NCI-H1436 (cell line): ENCODE measurements around the gene UXS1.

Source experiments
- DNase-seq: peaks from one replicate; lab custom pipeline; 2025; lab: John Stamatoyannopoulos, UW

UXS1 gene

DNA sequence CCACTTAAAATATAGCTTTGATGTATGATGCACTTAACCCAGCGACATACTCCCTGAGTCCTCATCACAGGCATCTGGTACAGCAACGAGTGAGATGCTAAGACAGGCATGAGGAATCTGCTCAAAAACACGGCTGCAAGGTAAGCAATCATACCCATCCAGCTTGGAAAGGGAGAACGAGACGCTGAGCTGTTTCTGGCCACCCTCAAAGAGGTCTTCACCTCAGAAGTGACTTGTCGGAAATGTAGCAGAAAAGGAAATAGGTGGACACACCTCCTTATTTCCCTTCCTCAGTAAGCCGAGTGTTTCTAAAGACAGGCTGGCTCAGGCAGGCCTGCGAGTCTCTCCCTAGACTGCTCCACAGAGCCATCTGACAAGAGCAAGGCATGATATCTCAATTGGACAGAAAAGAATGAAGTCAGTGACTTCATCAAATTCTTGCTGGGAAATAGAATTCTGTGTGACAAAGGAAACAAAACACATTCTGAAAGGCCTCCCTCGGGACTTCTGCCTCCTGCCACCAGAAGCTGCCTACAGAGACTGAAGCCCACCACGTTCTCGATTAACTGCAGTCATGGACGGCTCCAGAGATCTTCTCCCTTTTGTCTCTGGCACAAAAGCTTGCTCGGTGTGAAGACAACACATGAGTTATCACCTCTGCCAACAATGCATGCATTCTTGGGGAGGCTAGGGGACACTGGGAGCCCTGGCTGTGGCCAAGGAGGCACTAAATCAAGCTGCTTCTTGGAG is 84.3 kb downstream of the UXS1 start:
- DNase-seq, result no peak

DNA sequence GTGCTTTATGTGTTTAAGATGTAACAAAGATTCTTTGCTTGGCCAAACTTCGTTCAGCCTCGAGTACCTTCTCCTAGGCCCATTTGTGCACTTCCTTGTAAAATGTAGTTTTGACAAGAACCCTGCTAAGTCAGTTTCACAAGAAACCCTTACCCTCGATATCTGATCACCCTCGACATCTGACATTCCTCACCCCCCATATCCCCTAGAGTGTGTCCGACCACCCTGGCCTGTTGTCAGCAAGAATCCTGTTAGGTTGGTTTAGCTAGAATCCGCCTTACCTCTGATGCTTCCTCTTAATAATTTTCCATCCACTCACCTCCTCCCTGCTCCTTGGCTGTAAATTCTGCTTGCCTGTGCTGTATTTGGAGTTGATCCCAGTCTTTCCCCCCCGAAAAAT is 85.3 kb downstream of the UXS1 start:
- DNase-seq, result no peak

DNA sequence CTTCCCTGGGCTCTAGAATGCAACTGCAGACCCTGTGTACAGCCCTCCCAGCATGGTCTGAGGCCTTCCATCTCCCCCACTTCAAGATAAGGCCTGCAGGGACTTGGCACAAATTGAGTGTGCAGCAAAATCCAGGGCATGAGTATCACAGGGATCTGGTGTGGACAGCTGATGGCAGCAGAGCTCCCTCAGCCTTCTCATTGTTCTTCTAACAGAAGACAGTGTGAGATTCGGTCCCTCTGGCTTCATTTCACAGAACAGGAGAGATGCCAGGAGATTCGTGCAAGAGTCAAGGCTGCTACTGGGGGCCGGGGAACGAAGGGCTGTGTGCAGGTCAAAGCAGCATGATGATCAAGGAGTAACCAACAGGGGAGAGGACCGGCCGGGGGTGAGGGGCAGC is 85.8 kb downstream of the UXS1 start:
- DNase-seq, result no peak

DNA sequence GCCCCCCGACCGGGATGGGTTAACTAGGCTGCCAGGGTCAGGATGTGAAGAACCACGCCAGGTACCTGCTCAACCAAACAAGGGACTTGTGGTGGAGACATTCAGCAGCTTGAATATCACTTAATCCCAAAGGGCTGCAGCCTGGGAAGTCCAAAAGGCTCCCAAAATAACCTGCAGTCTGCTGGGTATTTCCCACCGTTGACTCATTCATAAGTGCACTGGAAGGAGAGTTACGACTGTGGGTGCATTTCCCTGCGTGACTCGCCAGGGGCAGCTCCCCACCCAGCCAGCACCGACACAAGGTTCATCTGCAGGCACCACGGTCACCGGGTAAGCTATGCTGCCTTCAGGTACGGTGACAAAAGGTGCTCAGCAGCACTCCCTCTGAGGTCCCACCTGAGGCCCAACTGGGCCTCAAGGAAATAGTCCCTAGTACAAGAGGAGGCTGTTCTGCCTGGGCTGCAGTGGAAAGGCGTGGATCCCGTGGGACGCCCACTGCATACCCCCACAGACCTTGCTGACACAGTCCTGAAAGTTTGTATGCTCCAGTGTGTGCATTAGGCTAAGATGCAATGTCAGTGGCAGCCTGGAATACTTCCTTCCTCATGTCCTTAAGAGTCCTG is 86.5 kb downstream of the UXS1 start:
- no peak for DNase-seq

DNA sequence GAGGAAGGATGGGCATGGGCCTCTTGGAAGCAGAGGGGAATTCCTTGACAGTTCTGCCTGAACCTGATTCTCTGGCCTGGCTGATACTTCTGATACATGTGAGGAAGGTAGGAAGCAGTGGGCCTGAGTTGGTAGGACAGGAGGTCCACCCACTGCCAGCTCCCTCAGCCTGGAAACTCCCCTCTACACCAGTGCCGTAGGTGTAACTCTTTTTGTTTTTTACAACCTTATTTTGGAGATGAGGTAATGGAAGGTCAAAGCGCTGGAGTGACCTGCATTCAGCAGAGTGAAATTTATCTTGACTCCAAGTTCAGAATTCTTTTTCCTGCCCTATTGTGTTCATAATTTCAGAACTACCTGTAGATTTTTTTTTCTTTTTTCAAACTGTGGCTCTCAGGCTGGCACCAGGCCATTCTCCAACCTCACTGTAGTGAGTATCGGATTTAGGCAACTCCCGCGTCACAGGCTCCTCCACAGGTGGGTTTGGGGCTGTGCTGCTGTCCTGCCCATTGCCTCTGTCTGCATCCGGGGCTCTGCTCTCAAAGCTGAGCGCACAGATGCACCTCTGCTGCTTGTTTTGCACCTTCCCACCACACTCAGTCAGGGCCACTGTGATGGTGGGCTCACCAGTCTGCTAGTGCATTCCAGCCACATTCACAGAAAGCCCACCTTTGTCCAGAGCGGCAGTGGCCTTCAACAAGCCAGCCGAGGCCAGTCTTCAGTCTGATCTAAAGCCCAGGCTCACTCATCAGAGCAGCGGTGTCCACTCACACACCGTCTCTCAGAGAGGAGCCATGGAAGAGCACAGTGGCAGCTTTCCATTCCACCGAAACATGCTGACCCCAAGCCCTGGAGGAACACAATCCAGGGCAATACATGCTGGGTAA is 87.2 kb downstream of the UXS1 start:
- no peak for DNase-seq

DNA sequence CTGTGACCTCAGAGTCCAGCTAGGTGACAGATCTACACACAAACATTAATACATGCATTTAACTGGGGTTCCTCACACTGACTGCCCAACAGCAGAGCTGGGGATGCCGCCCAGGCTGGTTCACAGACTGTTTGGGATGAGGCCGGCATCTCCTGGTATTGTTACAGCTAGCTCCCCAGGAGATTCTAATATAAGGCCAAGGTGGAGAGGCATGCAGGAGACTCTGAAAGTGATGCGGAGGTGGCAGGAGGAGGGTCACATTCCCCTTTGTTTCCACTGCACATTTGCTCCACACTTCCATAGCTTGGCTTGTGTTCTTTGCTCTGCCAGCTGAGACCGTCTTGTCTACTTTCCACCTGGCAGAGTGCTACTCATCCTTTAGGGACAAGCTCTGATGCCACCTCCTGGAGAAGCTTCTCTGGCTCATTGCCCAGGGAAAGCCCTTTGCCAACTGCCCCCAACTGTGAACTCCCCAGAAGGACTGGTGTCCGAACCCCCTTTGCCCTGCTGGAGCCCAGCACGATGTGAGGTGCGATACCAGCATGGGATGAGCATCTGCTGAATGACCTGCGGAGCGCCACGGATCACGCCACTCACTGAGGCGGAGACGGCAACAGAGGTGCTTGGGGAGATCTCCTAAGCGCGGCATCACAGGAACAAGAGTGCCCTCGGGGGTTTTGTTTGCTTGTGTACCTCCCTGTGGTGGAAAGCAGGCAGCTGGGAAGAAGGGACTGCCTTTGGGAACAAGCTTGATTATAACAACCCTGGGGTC is 88.8 kb downstream of the UXS1 start:
- no peak for DNase-seq

DNA sequence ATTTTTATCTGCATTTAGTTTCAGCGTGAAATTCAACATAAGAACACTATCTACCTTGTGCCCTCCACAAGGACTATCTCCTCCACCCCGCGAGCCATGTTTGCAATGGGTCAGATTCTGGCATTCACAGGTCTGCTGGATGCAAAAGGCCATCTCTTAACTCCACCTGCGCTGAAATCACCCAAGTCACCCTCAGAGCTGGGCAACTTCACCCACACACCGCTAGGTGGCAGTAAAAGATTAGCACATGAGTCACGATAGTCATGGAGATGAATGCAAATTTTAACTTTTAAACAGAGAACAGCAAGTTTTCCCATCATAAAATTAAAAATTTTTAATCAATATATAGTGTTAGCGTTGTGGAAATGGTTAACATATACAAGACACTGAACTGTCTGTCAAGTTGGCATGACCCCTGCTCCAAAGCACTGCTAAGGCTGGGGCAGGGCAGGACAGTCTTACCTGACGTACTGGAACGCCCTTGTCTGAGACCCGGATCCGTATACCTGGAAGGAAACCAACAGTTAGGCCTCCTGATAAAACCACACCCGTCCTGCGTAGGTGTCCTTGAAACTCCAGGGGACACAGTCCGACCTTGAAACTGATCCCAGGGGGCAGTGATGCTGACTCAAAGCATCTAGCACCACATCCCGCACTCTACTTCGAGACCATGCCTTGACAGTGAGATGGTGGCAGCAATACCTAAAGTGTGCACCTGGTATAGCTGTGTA is 89.6 kb downstream of the UXS1 start:
- peak; percentile 58 for DNase-seq

DNA sequence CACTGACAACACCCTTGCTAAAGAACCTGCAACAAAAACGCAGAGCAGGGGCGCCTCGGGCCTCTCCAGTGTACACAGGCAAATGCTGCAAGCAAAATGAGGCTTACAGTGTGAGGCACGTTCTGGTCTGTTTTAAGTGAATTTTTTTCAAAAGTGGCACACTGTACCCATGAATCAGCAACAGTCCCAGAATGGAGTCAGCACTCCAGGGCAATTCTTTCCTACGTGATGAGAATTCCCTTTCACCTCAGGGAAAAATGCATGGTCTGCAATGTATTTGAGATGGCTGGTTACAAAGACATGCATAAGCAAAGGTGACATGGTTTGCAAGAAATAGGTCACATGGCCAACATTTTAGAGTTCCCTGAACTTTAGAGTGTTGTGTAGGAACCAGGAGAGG is 94.4 kb downstream of the UXS1 start:
- no peak for DNase-seq

DNA sequence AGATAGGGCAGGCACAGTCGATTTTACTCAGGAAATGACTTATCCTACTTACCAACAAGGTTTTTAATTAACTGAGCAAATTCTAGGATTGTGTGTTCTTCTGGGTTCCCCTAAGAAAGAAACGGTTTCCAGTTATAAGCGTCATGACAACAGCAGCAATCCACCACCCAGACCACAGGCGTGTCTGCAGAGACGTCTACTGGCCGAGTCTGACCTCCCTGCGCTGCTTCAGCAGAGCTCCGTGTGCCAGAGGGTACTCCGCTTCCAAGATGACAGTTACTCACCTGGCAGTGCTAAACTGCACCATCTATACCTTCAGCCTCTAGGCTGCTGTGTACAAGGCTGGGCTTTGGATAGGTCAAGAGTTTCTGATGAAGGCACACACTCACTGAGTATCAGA is 95.4 kb downstream of the UXS1 start:
- no peak for DNase-seq

DNA sequence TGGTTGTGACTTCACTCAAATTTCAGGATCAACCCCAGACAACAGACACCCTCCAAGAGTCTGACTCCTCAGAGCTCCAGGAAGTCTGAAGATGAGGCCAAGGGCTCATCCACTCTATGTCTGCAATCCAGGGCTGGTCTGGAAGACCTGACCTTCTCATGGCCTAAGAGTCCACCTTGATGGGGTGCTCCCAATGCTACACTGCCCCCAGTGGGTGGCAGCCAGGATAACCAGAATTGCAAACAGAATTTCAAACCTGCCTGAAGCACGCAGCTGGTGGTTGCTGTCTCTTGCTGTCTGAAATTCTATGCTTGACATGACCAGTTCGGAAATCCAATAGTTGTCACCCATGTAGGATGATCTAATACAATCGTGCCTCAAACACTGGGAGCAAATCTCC is 96.0 kb downstream of the UXS1 start:
- no peak for DNase-seq

DNA sequence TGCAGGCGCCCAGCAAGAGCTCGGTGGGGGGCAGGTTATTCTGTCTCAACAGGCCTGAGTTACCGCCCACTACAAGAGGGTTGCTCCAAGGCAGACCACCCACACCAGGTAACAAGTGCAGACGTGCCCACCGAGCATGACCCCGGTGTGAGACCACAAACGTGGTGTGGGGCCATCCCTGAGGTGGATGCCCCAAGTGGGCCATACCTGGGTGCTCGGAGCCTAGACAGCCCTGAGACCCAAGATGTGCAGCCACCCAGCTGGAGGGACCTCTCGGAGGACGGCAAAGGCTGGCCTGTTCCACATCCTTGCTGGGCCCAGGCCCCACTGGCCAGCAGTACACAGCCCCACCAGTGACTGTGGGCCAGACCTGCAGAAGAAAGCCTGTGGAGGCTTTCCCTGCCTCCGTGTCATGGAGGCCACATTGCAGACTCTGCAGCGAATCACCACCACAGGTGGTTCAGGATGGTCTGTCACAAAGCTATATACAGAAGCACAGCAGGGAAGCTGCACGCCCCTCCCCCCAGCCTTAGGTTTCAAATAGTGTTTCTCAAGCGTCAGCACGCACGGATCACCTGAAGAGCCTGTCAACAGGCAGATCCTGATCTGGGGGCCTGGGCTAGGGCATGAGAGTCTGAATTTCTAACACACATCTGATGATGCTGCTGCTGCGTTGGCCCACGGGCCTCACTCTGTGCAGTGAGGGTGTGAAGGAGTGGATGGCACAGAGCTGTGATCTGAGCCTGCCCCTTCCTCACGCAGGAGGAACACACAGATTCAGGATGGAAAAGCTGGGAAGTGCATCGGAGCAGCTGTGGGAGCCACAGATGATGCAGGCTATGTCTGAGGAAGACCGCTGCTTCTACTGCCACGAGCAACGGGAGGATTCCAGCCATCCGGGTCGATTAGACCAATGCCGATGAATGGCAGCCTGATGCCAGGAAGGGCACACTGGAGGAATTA is 96.8 kb downstream of the UXS1 start:
- no peak for DNase-seq

DNA sequence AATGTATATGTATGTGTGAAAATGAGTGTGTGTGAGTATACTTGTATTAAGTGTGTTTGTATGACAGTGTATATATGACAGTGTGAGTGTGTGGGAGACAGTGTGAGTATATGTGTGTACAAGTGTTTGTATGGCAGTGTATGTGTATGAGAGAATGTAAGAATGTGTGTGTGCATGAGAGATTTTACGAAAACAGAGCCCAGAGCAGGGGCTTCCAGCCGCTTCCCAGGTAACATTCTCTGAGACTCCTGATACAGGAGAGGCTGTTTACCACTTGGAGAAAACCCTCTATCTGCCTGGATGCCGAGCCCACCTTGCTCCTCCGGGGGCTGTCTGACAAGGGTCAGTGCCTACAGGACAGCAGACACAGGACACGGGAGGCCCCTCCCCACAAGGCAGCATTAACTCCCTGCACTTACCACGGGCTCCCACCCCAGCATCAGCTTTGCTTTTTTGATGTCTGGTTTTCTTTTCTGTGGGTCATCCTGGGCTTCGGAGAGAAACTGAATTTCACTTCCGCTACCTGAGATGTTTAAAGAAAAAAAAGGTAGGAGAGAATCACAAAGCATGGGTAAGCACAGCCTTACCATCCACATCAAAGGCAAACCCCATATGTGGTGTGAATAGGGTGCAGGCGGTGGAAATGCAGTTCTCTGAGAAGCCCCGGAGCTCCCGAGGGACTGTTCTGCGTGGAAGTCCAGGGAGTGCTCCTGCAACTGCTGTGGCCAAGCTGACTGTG is 97.6 kb downstream of the UXS1 start:
- DNase-seq, result no peak

DNA sequence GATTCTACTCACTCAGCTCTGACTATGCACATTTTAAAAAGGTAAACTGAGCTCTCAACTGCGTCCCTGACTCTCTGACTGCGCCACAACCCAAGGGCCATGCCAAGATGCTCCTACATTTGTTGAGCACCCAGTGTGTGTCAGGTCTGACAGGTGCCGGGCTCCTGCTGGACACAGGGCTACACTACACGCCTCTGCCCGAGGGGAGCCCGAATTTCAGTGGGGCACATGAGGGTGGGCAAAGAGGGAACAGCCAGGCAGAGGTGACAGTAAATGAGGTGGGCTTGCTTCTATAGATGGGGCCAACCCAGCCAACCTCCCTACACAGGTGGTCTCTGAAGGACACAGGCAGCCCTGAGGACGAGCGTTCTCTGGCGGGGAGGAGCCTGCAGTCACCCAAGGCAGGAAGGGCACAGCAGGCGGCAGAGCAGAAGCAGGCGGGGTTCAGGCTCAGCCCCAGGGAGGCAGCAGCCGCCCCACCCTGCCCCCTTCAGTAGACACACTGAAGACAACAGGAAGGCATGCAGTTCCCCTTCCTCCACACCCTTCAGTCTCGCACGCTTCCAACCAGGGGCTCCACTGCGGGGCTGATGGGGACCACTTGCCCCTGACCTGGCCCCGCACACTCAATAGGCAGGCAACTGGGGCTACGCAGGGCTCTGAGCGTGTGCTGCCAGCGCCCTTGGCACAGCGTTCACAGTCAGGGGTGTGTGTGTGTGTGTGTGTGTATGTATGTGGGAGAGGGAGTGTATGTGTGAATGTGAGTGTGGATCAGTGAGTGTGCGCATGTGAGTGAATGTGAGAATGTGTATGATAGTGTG is 98.4 kb downstream of the UXS1 start:
- DNase-seq, result no peak

DNA sequence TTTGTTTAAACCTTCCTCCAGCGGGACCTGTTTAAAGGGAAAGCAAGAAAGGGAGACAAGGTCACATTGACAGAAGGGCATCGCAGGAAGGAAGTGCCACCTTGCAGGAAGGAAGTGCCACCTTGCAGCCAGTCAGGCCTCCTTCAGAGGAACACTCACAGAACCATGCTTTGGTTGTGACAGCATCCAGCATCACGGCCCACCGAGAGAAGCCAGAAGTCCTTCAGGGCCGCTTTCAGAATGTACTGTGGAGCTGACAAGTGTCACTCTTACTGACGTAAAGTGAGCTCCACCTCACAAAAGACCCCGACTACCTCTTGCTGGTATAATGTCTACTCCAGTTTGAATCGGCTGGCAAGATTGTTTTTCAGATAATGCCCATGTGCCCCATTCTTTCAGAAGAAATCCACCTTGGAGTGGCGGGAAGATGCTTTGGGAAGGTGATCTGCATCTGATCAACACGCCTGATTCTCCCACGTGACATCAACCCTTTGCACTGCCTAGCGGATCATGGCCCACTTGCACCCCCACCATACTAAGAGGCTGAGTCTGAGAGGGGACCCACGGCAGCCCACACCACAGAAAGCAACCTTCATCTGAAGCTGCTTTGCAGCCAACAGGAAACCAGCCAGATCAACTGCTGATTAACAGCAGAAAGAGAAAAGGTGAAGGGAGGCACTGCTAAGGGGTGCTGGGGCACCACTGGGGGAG is 99.8 kb downstream of the UXS1 start:
- no peak for DNase-seq

DNA sequence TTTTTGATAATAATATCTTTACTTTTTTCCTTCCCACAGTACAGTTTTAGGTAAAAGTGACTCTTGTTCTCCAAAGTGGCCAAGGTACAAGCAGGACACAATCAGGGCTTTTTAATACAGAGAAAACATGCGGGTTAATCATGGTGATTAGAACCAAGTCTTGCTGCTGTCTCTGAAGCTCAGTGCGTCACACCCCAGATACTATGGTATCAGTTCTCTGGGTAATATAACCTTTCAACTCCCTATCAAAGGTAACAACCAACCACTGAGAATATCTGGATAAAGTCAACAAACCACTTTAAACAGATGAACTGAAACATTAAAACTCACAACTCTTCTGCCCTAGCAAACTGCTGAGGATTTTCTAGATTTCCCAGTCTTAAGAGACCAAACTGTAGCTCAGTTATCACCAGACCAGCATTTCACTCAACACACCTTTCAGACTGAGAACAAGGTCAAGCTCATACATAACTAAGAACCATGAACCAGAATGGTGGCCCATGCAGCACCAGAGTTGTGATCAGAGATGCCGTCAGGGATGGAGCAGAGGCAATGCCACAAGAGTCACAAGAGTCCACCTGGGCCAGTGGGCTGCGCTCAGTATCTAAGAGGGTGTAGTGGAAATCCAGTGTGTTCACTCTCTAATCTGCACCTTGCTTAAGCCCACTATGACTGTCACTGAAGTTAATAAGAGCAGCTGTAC is 103.0 kb downstream of the UXS1 start:
- DNase-seq, result no peak

DNA sequence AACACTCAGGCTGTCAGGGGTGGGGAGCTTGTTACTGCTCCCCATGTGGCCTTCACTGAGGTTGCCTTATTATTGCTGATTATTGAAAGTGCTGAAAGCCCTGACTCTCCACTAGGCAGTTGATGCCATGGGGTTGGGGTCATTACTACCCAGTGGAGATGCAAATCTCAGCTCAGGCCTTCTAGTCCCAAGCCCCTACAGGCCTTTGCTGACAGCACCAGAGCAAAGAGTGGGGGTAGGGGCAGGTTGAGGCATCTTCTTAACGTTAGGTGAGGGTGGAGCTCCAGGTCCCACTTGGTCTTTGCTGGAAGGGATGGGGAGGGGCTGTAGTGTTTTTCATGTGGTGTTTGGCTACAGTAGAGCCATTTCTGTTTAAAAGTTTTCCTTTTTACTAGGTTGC is 104.5 kb downstream of the UXS1 start:
- no peak for DNase-seq

DNA sequence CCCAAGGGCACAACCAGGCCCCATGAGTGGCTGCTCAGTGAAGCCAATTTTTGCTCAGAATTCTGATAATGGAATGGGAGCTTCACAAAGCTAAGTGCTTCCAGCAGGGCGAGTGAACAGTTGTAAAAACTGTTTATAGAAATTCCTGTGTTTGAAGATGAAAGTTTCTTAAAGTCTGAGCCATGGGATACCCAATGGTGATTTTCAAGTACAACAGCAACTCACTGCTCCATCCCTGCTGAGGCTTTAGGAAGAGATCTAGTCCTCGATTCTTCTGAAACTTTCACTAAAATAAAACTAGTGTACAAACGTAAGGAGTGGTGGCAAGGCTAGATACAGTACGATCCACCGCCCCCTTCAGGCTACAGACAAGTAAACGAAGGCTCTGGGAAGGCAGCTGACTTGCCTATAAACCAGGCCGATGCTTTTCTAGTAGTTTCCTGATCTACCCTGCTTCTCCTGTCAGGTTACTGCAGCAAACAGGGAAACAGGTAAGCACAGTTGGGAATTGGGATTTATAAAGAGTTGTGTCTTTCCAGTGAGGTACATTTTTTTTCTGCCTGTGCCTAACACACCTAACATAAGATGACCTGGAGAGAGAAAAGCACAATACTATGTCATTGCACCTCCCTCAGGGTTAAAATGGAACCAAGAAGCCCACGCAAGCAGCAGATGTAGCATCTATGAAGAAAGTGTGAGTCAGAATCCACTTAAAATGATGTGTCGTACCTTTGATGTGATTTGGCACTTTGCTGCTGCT is 108.7 kb downstream of the UXS1 start:
- DNase-seq, result no peak
